HG03108 (cell line): ENCODE data around the gene TMEM9.
"Not testable (repeated sequence)": the region's sequence is repeated elsewhere in the genome, so short reads cannot be mapped to it uniquely, and the experiment has no call there.

ENCODE experiments used
- ATAC-seq: cut with Tn5 transposase; IDR thresholded peaks from one replicate; pipeline ENCODE4 v1.9.1; 2021; ENCODE audit warnings: moderate library complexity; ENCODE audit not compliant: unreplicated experiment

TMEM9 gene

DNA sequence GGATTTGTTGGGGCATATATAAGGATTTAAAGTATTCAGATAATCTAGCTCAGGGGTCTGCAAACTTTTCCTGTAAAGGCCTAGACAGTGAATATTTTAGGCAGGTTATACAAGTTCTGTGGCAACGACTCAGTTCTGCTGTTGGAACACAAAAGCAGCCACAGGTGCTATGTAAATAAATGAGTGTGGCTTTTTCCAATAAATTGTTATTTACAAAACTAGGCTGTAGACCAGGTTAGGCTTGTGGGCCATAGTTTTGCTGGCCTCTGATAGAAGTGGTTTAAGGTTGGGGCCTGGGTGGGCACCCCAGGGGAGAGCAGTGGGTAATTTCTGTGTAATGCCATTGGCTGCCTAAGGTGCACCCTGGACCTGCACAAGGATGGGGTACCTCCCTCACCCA is 19.5 kb upstream of the TMEM9 start:
- ATAC-seq, result no peak

DNA sequence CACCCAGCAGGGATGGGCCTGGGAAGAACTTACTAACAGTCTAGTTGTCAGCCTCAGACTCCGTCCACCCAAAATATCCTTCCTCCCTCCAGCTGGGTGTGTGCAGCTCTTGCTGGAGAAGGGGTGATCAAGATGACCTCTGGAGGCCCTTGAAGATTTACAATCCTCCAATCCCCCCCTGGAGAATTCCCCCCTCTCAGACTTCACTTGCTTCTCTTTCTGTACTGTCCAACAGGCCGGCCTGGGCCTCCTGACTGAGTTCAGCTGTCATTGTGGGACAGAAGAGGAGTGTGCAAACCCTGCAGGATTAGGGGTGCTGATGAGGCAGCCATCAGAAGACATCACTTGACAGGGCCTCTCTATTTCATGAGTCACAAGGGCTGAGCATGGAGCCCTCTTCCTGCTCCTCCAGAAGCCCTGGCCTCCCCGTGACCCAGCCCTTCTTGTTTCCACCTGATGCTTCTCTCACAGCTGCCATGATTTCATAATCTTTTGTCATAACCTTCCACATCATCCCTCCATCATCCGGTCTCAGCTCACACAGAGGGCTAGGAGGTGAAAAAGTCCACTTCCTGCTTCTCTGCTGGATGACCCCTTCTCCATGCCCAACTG is 18.8 kb upstream of the TMEM9 start:
- ATAC-seq, result no peak

DNA sequence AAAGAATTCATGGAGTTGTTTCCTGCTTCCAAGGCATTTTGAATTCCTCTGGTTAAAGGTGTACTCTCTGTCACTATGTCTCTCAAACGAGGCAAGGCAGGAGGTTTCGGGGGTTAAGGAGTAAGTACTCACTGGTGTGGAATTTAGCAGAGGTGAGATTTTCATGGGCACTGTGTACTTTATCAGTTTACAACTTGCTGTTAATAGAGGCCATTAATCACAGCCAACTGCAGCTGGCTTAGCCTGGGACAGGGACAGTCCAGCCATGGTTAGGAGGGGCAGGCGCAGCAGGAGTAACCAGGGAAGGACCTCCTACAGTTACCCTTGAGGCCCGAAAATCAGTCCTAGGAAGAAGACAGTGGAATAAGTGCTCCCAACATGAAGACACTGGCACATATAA is 18.1 kb upstream of the TMEM9 start:
- ATAC-seq, result no peak

DNA sequence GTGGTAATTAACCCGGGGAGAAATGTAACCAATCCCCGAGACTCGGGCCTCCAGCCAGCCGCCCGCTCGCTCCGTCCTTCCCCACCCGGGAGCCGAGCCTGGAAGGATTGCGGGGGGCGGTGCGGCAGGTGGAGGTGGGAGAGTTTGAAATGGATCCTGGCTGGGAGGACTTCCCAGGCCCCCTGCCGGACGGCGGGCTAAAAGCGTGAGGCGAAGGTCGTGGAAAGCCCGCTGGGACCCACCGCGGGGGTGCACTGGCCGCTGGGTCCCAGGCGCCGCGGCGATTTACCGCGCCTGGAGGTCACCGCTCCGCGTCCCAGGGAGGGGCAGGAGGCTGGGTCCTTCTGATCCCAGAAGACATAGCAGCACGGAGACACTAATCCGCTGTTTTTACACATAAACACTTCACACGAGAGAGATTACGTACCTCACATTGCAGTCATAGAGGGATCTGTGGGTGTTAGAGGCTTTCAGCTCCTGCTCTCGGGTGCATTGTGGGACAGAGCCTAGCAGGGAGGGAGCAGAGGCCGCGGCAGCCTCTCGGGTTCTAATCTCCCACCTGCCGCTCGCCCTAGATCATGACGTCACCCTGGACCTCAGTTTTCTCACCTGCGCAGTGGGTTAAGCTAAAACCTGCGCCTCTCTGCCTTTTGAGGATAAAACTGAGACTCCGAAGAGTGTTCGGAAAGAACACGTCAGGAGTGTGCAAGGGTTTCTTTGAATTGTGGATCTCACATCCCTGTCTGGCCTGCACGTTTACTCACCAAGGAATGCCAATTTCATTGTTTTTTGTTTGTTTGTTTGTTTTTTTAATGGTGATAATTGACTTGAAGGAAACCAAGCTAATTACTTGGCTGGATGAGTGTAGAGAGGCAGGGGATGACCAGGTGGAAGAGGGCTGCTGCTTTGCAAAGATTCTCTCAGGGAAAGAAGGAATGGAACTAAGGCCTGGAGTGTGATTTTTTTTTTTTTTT is 17.1 kb upstream of the TMEM9 start:
- no peak for ATAC-seq

DNA sequence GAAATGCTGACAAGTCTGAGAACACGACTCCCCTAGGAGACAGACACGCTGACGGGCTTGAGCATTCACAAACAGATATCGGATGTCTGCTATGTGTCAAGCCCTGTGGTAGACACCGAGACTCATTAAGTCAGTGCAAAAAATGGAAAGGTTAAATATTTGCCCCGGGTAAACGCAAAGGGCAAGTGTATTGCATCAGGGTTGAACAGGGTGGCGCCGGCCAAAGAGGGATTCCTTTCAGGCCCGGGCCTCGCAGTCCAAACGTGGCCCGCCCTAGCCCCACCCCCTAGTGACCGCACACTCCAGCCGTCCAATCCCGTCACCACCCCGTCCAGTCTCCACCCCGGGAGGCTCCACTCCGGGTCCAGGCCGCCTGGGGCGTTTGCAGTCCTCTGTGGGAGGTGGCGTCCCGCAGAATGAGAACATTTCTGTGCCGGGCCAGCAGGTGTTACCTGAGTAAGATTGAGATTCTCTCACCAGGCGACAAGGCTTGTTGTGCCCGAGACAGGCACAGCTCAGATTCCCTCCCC is 16.3 kb upstream of the TMEM9 start:
- ATAC-seq, result peak; percentile 96

DNA sequence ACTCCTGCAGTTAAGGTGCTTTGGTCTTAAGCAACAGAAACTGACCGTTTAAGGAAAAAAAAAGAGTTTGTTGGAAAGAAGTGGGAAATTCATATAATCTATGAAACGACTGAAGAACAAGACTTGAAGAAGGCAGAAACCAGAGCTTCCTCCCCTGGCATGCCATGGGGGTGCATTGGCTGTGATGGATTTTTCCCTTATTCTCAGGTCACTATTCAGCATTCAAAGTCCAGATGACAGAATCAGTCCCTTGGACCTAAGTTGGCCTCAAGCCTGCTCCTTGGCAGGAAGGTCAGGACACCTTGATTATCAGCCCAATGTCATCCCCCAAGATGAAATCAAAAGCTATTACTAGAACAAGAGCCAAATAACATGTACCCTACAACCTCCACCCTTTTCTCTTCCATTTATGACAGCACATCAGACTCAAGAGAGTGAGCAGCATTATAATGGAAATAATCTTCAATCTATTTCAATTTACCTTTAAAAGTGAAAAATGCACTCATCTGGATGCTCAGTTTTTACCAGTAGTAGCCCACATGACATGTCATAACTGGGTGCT is 15.8 kb upstream of the TMEM9 start:
- ATAC-seq, result no peak

DNA sequence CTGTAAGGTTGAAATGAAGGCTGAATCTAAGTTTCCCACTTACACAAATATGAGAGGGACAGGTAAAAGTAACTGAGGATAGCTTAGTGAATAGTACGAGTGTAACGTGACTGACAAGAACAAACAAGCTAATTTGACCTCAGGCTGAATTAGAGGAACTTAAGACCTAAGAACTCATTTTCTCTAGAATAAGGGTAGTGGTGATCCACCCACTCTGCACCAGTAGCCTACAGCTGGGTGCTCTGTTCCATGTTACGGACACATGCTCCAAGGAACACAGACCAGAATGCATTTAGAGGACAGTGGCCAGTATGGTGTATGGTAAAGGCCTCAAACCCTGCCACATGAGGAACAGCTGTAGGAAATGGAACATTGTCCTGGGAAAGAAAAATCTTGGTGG is 14.9 kb upstream of the TMEM9 start:
- no peak for ATAC-seq

DNA sequence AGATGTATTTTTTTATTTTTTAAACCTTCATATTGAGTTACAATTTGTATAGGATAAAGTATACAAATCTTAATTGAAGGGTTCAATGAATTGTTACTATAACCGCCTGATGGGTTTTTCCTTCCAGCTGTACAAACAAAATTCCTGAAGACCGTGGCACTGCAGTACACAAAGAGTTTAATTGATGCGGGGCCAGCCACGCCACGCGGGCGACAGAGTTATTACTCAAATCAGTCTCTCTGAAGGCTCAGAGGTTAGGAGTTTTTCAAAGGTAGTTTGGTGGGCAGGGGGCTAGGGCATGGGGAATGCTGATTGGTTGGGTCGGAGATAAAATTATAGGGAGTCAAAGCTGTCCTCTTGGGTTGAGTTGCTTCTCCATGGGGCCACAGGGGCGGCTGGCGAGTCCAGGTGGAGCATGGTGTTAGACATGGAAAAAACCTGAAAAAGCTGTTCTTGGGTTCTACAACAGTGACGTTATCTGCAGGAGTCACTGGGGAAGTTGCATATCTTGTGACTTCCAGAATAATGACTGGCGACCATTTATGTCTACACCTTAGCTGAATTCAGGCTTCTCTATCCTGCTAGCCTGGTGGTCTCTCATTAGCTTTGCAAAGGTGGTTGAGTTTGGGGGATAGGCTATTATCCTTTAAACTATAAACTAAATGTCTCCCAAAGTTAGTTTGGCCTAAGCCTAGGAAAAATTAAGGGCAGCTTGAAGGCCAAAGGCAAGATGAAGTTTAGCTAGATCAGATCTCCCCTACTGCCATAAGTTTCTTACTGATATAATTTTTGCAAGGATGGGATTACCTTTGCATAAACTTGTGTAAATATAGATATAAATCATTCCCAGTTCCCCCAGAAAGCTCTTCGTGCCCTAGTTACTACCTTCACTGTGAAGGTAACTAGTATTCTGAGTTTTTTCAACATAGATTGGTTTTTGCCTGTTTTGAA is 13.0 kb upstream of the TMEM9 start:
- no peak for ATAC-seq

DNA sequence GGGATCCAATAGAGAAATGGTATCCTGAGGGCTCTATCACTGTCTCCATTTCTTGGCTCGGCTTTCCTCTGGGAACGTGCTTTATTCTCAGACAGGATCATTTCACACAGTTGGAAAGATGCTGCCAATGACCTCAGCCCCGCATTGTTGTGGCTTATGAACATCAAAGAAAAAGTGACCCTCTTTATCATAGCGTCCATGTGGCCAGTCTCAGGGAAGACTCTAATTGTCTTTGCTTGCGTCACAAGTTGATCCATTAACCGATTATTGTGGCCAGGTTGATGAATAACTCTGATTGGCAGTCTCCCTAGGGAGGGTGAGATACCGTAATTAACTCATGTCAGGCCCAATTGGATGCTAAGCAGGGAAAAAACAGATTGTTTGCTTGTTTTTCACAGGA is 10.4 kb upstream of the TMEM9 start:
- ATAC-seq, result no peak

DNA sequence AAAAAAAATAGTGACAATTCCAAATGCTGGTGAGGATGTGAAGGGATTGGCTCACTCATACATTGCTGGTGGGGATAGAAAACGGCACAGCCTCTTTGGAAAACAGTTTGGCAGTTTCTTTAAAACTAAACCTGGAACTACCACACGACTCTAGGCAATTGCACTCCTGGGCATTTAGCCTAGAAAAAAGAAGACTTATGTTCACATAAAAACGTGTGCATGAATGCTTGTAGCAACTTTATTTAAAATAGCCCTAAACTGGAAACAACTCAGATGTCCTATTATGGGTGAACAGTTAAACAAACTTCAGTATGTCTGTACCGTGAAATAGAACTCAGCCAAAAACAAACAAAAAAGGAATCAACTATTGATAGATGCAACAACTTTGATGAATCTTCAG is 9.4 kb upstream of the TMEM9 start:
- no peak for ATAC-seq

DNA sequence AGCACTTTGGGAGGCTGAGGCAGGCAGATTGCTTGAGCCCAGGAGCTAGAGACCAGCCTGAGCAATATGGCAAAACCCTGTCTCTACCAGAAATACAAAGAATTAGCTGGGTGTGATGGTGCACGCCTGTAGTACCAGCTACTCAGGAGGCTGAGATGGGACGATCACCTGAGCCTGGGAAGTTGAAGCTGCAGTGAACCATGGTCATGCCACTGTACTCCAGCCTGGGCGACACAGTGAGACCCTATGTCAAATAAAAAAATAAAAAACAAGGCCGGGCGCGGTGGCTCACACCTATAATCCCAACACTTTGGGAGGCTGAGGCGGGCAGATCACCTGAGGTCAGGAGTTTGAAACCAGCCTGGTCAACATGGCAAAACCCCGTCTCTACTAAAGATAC is 8.8 kb upstream of the TMEM9 start:
- not testable (repeated sequence) for ATAC-seq

DNA sequence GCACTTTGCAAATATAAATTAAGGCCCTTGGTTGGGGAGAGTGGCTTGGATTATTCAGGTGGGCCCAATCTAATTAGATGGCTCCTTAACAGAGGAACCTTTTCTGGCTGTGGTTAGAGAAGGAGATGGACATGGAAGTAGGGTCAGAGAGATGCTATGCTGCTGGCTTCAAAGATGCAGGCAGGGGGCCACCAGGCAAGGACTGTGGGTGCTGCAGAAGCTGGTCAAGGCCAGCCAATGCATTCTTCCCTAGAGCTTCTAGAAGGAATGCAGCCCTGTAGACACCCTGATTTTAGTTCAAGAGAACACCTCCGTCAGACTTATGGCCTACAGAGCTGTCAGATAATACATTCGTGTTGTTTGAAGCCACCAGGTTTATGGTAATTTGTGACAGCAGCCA is 3.7 kb upstream of the TMEM9 start:
- no peak for ATAC-seq

DNA sequence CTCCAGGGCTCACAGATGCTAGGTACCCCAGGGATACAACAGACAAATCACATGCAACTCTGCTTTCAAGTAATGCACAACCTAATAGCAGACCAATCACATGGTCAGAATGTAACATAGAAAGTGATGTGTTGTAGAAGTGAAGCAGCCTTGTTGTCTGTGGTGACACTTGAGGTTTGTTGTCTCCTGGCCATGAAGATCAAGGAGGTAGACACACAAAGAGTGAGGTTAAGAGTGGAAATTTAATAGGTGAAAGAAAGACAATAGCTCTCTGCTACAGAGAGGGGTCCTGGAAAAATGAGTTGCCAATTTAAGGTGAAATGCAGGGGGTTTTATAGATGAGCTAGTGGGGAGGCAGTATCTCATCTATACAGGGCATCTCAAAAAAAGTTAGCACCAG is 2.5 kb upstream of the TMEM9 start:
- no peak for ATAC-seq

DNA sequence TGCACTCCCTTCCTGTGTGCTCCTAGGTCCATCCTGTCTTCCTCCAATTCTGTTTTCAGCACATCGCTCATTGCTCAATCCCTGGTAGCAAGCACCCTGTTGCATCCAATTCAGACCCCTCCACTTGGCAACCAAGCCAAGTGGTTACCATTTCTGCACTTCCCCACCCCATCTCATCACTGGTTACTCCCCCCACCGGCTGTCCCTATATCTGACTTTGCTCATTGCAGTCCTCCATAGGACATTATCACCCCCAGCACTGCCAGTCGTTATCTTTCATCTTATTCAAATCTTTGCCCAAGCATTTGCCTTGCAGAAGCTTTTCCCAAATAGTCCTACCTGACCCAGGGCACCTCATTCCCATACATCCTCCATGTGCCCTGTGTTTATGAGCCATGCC is 2.1 kb upstream of the TMEM9 start:
- no peak for ATAC-seq

DNA sequence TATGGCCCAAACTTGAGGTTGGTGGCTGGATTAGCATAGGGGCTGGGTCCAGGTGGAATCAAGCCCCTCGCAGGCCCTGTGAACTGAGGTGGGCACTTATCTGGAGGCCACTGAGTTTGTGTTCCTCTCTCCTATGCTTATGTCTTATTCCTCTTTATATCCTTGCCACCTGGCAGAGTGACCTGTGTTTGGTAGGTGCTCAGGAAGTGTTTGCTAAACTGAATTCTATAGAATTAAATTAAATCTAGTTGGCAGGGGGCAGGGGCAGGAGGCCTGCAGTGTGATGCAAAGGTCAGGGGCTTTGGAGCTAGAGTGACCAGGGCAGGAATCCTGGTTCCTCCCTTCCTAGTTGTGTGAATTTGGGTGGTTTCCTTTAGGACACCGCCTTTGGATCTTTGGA is 1.1 kb upstream of the TMEM9 start:
- no peak for ATAC-seq

DNA sequence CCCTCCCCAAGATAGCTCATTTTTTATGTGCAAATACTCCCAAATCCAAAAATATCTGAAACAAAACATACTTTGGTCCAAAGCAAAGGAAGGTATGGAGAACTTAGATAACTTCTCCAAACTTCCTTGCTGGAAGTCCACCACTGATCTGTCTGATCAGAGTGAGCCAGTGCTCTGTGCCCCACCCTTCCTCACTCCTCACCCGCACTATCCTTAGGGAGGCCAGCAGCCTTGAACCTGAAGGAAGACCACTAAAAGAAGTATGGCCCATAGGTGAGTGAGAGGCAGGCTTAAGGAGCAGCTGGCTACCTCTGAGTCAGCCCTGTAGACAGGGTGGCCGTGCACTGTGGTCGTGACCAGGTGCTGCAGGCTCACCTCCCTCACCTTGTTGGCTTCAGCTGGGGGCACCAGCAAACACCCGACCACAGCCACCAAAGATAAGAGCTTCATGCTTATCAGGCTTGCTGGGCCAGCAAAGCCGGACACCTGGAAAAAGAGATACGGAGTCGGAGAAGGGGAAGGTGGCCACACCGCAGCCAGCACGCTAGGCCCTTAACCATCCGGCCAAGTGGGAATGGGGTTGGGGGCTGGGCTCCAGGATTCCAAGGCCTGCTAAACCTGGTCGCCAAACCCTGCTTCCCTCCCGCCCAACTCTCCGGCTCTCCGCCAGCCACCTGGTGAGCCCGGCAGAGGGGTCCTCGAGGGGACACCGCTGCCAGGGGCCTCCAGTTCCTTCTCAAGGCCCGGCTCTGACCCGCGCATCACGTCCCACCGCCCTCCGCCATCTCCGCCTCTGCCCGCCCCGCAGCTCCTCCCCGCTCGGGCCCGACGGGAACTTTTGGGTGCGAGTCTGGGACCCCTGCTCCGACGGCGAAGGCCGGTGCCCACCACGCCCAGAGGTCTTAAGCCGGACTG is 543 bp downstream of the TMEM9 start:
- peak; percentile 55 for ATAC-seq

DNA sequence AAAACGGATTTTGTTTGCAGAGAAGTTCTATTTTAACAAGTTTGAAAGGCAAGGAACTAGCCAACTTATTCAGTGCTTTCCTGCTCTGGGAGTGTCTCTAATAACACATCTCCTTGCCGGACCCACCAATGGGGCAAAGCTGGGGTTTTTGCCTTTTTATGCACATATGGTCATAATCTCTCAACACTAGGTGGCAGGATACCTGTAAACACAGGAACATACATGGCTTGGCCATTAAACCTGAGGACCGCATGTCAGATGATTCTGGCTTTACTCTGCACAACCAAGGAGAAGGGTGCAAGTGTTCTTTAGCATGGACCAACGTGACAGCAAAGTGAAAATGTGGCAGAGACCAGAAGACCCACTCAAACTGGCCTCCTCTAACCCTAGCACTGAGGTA is 4.9 kb downstream of the TMEM9 start:
- ATAC-seq, result no peak

DNA sequence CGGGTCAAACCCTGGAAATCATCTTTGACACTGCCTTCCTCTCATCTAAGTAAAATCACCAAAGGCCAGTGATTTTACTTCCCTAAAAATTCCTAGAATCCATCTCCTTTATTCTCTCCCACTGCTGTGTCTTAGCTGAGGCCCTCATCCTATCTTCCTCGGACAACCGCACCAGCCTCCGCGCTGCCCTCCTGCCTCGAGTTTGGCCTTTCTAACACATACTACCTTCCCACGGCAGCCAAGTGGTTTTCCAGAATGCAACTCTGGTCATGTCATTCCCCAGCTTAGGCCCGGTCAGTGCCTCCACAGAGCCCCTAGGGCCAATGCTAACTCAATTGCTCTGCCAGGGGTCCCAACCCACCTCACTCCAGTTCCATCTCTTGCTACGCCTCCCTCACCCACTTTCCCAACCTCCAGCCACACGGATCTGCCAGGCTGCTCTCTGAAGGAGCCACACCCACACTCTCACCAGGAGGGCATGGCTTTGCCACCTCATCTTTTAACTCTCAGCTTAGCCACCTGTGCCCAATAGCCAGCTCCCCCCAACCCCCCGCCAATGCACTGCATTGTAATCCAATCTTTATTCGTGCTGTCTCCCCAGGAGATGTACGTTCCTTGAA is 6.8 kb downstream of the TMEM9 start:
- ATAC-seq, result no peak

DNA sequence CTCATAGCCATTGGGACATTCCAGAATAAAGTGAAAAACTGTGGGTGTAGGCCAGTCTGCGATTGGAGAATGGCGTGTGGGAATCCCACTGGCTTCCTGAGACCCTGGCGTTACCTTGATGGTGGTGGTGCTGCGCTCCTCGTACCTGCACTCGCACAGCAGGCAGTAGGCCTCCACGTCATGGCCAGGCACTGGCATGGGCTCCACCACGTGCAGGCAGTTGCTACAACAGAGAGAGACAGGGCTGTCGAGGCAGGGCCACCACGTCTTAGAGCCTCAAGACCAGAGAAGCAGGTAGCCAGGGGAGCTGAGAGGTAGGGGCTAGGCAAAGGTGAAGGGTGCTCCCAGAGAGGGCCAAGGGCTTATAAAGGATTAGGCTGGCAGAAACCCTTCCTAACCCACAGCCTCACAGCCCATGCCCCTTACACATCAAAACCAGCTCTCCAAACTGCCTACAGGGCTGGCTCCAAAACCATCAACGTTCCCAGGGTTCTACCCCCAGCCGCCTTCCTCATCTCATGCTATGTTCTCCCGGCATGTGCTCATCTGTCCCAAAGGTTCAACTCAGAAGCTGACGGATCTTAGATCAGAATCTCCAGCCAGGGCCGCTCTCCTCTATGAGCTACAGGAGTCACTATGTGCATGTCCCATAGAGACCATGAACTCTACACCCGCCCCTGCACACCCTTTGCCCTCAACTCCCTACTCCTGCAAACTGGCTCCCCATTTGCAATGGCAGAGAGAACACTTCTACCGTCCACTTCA is 7.5 kb downstream of the TMEM9 start:
- no peak for ATAC-seq
